ENCODE results near the gene TBC1D23.
A peak's percentile ranks its signal among the peaks of the same experiment; 100 is the strongest.
"Not testable (repeated sequence)": the region's sequence is repeated elsewhere in the genome, so short reads cannot be mapped to it uniquely, and the experiment has no call there.

Gene TBC1D23

DNA sequence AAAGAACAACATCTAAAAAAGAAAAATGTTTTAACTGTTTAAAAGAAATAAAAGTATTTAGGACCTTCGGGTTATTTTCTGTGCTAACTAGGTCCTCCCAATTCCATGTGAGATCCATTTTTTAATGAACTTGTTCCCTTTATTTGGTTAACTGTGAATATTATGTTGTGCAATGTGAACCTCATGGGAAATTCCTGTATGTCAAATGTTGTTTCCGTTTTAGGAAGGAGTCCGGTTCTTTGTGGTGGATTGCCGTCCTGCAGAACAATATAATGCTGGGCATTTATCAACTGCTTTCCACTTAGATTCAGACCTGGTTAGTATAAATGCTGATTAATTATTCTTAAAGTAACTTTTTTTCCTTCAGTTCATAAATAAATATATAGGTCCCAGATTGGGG is 38.2 kb downstream of the TBC1D23 start:
- no peak for DNase-seq (ENCODE audit: low read depth in 1 of 2, low spot score in 1 of 2)

DNA sequence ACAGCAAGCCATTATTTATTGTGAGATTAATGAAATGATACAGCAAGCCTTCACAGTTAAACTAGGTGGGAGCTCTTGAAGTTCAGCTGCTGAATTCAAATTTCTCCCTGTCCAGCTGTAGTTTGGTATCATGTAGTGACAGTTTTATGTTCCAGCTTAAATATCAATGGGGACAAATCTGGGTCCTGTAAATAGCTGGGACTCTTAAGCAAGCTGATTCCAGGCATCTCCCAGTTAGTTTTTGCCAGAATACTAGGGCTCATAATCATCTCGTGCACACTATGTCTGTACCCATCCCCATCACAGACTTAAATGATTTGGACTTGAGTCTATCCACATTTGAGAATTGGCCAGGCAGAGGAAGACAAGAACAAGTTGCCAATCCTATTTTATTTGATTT is 45.9 kb downstream of the TBC1D23 start:
- DNase-seq (ENCODE audit: low read depth in 1 of 2, low spot score in 1 of 2): no peak

DNA sequence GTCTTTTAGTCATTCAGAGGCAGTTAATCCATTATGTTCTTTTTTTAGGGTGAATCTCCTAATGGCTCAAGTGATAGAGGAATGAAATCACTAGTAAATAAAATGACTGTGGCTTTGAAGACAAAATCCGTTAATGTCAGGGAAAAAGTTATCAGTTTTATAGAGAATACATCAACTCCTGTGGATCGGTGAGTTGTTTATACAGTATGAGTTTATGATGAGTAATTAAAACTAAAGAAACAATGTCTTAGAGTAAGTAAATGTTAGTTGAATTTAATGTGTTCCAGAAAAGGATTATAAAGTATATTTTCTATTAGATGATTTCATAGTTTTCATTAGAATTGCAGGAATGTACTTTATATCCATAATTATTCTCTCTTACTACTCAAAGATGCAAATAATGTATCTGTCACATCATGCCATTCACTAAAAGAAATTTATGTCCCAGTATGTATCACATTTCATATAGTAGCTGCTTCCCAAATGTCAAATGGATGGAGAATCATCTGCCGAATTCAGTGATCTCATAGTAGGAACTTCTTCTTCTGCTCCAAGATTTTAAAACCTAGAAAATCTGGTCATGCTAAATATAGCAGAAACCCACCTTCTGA is 49.7 kb downstream of the TBC1D23 start:
- no peak for DNase-seq (ENCODE audit: low read depth in 1 of 2, low spot score in 1 of 2)

DNA sequence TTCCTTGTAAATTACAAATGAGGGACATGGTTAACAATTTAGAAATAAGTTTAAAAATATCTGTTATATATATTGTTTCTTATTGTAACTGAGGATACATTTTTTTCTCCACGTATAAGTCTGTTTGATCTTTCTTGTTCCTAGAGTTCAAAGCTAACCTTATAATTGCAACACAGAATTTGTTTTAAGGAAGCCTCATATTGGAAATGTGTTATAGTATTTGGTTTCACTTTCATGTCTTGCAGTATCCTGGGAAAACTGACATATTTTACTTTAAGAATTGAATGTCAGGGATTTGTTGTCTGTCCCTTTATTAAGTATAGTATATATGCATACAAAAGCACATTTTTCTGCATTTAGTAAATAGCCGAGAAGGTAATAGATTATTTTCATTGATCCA is 50.2 kb downstream of the TBC1D23 start:
- DNase-seq (ENCODE audit: low read depth in 1 of 2, low spot score in 1 of 2): no peak

DNA sequence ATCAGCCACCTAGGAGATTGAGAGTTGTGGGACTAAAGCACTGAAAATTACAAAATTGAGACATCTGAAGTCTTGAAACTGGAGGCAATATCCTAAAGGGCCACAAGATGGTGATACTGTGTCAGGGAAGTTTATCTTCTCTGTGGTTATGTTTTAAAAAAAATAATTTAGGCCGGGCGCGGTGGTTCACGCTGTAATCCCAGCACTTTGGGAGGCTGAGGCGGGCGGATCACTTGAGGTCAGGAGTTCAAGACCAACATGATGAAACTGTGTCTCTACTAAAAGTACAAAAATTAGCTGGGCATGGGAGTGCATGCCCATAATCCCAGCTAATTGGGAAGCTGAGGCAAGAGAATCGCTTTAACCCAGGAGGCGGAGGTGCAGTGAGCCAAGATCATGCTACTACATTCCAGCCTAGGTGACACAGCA is 55.9 kb downstream of the TBC1D23 start:
- no peak for DNase-seq (ENCODE audit: low read depth in 1 of 2, low spot score in 1 of 2)

DNA sequence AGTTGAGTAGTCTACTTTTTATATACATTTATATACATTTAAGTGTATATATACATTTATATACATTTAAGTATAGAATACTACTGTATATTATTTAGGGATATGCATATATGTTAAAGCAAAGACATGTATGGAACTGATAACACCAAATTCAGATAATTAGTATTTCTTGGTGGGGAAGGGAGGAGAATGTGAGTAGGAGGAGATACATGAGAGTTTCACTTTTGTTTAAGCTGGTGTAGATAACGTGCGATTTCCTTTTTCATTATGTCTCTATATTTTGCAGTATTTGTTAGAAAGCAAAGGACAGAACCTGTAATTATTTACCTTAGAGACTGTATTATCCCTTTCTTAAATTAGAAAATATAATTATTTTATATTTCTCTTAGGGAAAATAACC is 57.1 kb downstream of the TBC1D23 start:
- DNase-seq (ENCODE audit: low read depth in 1 of 2, low spot score in 1 of 2): no peak

DNA sequence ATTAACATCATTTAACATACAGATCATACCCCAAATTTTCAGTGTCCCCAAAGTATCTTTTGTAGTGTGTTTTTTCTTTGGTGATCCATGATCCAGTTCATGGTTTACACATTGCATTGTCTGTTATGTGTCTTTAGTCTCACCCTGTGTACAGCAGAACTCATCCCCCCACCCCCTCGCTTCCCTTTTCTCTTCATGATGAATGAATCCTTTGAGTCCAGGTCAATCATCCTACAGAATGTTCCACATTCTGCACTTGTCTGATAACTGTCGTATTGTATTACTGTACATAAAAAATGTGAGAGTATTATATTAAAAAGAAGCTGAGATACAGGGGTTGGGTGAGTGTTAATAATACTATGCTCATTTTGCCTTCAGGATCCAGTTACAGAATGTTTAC is 59.2 kb downstream of the TBC1D23 start:
- DNase-seq (ENCODE audit: low read depth in 1 of 2, low spot score in 1 of 2): no peak

DNA sequence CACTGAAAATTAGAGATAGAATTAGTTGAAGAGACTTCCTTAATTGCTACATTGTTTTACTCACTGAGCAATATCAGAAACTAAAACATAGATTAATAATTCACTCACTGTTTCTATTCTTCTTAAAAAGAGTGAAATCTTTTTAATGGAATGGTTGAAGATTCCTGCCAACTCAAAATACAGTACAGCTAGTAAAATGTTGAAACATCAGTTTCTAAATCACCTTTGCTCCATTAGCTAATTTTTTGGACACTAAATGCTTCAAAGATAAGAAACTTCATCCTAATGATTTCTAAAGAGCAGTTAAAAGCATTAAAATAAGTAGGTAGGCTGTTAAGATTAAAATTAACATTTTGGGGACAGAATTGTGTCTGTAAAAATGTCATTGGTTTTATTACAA is 63.3 kb downstream of the TBC1D23 start:
- DNase-seq (ENCODE audit: low read depth in 1 of 2, low spot score in 1 of 2): no peak

DNA sequence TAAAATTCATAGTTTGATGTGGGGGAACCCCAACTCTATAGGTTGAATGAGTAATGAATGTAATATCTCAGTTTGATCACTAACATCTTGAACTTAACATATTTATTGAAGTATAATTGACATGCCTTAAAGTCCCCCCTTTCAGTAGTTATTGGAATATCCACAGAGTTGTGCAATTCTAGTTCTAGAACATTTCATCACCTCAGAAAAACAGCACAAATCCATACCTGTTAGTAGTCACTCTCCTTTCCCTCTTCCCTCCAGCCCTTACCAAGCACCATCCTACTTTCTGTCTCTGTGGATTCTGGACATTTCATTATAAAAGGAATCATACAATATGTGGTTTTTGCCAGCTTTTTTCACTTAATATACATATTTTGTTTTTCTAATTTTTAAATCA is 65.0 kb downstream of the TBC1D23 start:
- DNase-seq (ENCODE audit: low read depth in 1 of 2, low spot score in 1 of 2): no peak

DNA sequence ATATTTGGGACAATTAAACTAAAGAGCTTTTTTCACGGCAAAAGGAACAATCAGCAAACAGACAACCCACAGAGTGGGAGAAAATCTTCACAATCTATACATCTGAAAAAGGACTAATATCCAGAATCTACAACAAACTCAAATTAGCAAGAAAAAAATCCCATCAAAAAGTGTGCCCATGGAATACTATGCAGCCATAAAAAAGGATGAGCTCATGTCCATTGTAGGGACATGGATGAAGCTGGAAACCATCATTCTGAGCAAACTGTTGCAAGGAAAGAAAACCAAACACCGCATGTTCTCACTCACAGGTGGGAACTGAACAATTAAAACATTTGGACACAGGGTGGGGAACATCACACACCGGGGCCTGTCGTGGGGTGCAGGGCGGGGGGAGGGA is 66.6 kb downstream of the TBC1D23 start:
- not testable (repeated sequence) for DNase-seq (ENCODE audit: low read depth in 1 of 2, low spot score in 1 of 2)

DNA sequence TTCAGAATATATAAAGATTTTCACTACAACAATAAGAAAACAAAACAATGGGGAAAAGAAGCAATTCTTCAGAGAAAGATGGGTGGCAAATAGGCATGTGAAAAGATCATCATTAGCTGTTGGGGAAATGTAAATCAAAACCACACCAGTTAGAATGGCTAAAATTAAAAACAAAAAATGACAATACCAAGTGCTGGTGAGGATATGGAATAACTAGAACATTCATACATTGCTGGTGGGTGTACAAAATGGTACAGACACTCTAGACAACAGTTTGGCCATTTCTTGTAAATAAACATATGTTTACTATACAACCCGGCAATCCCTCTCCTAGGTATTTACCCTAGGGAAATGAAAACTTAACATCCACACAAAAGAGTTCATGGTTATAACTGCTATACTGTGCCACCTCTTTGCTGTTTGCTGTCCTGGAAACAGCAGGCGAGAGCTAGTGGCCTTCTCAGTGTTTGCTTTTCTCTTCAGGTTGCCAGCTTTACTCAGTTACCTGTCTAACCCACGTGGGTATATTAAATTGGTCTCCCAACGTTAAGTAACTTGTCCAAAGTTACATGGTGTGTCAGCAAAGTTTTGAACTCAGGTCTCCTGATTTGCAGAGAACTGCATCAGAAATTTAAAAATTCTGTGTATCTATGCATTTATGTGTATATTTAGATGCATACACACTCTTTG is 69.2 kb downstream of the TBC1D23 start:
- DNase-seq (ENCODE audit: low read depth in 1 of 2, low spot score in 1 of 2): no peak

DNA sequence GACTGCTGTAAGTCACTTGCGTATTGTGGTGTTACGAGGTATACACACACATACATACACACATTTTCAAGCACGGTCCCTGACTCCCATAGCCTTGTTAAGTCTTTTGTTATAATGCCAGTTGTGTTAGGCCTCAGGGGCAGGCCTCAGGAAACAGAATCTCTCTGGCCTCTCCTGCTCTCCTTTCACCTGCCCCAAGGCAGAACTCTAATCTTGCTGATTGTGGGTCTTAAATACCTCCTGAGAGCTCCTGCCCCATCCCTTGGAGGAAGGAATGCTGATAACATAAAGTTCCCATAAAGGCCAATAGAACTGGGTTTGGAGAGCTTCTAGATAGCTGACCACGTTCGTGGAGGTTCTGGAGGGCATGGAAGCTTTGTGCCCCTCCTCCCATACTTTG is 69.9 kb downstream of the TBC1D23 start:
- no peak for DNase-seq (ENCODE audit: low read depth in 1 of 2, low spot score in 1 of 2)

DNA sequence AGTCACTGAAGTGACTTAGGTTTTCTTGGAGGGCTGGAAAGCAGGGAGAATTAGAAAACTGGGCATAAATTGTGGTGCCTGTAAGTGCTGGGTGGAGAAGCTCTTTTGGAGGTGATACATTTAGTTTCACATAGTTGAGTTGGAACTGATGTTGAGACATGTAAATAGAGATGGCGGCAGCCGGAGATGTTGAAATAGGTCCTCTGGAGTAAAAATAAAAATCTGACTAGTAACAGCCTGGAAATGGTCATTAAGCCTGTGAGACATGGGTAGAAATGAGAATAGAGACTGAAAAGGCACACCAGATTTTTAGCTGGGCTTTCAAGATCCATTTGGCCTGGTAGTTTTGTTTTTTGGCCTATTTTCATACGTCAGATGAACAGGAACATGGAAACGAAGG is 70.9 kb downstream of the TBC1D23 start:
- DNase-seq (ENCODE audit: low read depth in 1 of 2, low spot score in 1 of 2): no peak

DNA sequence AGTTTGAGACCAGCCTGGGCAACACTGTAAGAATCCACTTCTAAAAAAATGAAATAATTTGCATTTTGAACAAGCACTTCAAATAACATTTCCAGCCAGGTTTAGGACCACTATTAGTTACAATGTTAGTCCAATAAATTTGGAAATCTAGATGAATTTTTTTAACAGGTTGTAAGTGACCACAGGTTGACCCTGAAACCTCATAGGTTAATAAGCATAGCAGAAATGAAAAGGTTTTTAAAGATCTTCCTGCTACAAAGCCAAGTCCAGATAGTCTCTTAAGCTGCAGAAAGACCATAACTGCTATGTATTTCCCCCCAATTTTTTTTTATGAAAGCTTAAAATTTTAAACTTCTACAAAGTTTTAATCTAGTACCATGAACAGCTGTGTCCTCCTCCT is 72.3 kb downstream of the TBC1D23 start:
- DNase-seq (ENCODE audit: low read depth in 1 of 2, low spot score in 1 of 2): no peak

DNA sequence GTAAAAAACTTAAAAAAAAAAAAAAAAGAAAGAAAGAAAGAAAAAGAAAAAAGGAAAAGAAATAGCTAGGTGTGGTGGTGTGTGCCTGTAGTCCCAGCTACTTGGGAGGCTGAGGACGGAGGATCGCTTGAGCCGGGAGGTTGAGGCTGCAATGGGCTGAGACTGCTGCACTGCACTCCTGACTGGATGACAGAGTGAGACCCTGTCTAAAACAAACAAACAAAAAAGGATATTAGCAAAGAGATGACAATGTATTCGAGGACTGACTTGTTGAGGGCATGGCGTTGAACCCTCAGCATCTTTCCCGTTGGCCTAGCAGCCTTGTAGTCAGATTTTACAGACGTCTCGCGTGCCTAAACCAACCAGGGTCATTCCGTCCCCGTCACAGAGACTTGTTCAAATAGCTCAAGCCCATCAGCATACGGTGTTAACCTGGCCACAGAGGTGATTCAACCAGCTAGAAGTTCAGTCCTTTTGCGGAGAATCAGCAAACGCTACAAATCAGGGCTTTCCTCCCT is 73.2 kb downstream of the TBC1D23 start:
- no peak for DNase-seq (ENCODE audit: low read depth in 1 of 2, low spot score in 1 of 2)

DNA sequence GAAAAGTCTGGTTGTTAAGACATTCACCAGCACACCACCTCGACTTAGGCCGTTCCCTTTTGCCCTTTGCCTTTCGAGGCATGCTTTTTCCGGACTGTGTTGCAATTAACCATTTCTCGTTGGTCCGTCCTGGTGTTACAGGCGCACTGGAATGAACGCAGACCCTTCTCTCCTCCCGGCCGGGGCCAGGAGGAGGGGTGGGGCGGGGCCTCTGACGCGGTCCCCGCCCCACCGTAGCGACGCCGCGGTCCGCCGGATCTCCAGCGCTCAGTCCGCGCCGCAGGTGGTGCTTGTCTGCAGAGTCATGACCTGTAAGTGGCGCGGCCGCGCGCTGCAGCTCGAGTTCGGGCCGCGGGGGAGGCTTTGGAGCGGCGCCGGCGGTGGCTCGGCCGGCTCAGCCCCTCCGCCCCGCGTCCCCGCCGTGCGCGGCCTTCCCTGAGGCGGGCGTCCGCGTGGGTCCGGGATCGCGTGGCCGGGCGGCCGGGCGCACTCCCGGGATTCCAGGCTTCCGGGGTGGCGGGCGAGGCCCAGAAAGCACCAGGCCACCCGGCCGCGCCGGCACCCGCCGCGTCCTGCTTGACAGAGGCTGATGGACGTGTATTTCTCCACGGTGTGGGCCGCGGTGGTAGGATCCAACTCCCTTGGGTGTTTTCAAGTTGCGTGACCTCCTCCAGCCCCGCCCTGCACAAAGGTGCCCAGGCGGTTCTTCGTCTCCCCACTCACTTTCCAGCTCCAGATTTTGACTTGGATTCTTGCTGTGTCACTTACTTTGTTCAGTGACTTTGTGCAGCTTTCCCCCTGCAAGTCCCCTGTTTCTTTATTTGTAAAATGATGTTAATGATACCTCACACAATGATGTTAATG is 73.9 kb downstream of the TBC1D23 start, which contains the start of gene NIT2:
TSS of gene NIT2 (plus strand) at position 270 of the 864 bp plus-strand sequence. CDS start at position 305, 35 bp downstream.
- DNase-seq (ENCODE audit: low read depth in 1 of 2, low spot score in 1 of 2): peak; percentile 53 to 73

DNA sequence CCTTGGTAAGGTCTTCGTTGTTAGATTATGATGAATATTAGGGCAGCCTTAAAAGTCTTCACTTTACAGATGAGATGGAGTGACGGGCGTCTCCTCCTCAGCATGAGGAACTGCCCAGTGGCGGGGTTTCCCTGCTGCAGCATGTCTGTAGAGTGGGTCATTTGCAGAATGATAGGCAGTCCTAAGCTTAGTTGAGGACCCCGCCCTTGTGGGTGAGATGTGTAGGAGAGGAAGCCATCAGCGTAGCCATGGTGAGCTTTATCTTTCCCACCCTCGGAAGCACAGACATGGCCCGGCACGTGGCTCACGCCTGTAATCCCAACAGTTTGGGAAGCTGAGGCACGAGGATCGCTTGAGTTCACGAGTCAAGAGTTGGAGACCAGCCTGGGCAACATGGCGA is 74.6 kb downstream of the TBC1D23 start:
- DNase-seq (ENCODE audit: low read depth in 1 of 2, low spot score in 1 of 2): no peak

DNA sequence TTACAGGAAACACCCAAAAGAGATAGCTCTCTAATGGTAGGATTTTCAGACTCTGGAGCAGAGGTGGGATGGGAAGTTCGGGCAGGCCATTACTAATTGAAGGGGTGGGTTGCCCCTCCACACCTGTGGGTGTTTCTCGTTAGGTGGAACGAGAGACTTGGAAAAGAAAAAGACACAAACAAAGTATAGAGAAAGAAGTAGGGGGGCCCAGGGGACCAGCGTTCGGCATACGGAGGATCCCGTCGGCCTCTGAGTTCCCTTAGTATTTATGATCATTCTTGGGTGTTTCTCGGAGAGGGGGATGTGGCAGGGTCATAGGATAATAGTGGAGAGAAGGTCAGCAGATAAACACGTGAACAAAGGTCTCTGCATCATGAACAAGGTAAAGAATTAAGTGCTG is 75.4 kb downstream of the TBC1D23 start:
- not testable (repeated sequence) for DNase-seq (ENCODE audit: low read depth in 1 of 2, low spot score in 1 of 2)

DNA sequence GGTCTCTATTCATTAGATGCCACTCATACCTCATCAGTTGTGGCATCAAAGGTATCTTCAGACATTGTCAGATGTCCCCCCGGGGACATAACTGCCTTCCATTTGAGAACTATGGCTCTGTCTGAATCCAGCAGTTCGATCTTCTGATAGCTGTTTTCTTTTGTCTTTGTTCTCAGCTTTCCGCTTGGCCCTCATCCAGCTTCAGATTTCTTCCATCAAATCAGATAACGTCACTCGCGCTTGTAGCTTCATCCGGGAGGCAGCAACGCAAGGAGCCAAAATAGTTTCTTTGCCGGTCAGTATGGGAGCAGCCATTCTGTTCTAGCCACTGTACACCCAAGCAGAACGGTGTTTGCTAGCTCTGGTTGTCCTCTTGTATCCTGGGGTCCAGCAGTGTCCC is 78.1 kb downstream of the TBC1D23 start:
- no peak for DNase-seq (ENCODE audit: low read depth in 1 of 2, low spot score in 1 of 2)

DNA sequence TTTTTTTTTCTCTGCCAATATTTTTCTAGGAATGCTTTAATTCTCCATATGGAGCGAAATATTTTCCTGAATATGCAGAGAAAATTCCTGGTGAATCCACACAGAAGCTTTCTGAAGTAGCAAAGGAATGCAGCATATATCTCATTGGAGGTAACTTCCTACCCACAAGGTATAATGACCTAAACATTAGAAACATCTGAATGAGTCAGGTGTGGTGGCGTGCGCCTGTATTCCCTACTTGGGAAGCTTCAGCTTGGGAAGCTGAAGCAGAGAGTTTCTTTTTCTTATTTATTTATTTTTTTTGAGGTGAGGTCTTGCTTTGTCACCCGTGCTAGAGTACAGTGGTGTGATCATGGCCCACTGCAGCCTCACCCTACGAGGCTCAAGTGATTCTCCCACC is 79.0 kb downstream of the TBC1D23 start:
- DNase-seq (ENCODE audit: low read depth in 1 of 2, low spot score in 1 of 2): no peak

DNA sequence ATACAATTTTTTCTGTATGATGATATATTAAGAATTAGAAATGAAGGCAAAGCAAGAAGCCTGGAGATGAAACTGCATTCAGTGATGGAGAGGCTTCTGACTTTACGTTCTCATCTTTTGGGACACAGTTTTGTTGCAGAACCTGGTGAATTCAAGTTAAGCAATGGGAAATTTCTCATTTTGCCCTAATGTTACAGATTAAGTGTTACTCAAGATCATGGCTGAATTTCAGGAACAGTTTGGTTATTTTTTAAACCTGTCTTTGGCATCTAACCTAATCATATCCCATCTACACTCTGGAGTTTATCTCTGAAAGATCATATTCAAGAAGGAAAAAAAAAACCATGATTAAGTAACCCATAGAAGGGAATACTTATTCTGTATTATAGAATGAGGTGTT is 79.7 kb downstream of the TBC1D23 start:
- no peak for DNase-seq (ENCODE audit: low read depth in 1 of 2, low spot score in 1 of 2)

DNA sequence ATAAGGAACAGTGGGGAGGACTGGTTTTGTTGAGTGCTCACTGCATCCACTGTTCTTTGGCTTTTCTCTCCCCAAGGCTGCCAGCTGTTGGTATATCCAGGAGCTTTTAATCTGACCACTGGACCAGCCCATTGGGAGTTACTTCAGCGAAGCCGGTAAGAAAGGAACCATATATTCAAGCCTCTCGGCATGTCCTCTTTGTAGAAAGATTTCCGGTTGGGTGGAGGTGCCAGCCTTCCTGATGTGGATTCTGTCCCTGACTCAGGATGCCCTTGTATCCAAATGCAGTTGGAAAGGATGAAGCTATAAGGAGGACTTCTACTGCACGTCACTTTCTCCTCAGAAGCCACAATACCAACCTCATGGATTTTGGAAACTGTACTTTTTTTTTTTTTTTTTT is 87.9 kb downstream of the TBC1D23 start:
- no peak for DNase-seq (ENCODE audit: low read depth in 1 of 2, low spot score in 1 of 2)
